ENCODE results near the gene FGF14. TPM values are rescaled to one million over a fixed set of nuclear protein-coding genes. Genes with fewer than 3 reads are reported as not detected.

Gene FGF14
- total RNA-seq, 1 donor from 2014 or later: 2.9 TPM

DNA sequence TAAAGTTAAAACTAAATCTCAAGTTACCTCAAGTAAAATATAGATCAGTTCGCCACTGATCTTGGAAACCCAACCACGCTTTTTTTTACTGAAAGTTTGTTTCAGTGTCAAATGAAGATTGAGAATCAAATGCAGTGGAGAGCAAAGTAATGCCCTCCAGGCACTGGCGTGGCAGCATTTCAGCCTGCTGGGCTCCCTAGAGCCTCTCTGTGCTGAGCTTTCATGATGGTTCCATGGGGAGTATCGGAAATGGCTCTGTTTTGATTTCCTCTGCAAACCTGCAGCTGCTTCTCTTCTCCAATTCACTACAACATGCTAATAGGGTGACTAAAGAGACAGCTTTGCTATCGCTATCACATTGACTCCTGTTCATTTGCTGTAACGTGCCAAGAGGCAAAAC, 141.6 kb downstream of the FGF14 start:
- H3K36me3 ChIP-seq: no peaks in the 10 kb centered on the region
- DNase-seq: no peak
- intact Hi-C loops (cut with micrococcal nuclease): no loop called here
- TF ChIP-seq, protein P1, sequence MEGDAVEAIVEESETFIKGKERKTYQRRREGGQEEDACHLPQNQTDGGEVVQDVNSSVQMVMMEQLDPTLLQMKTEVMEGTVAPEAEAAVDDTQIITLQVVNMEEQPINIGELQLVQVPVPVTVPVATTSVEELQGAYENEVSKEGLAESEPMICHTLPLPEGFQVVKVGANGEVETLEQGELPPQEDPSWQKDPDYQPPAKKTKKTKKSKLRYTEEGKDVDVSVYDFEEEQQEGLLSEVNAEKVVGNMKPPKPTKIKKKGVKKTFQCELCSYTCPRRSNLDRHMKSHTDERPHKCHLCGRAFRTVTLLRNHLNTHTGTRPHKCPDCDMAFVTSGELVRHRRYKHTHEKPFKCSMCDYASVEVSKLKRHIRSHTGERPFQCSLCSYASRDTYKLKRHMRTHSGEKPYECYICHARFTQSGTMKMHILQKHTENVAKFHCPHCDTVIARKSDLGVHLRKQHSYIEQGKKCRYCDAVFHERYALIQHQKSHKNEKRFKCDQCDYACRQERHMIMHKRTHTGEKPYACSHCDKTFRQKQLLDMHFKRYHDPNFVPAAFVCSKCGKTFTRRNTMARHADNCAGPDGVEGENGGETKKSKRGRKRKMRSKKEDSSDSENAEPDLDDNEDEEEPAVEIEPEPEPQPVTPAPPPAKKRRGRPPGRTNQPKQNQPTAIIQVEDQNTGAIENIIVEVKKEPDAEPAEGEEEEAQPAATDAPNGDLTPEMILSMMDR (IDR thresholded peaks at IDR 0.05; ENCODE audit: borderline replicate concordance): no peak
- H3K27ac ChIP-seq (replicated peaks): no peak overlapping the region
- no peaks in the 10 kb centered on the region for H3K4me1 ChIP-seq
- no peaks in the 10 kb centered on the region for H3K27me3 ChIP-seq (ENCODE audit: low read depth)
- no peak overlapping the region for H3K4me3 ChIP-seq
- peaks cover 7% of the 10 kb centered on the region for H3K9me3 ChIP-seq (replicated peaks)

- intact Hi-C loops (cut with micrococcal nuclease): no loop called here
- Histone ChIP-seq H3K36me3 (no peaks in the 10 kb centered on the region), H3K27ac (replicated peaks) (no peak overlapping the region), H3K27me3 (ENCODE audit: low read depth) (no peaks in the 10 kb centered on the region), H3K4me3 (no peak overlapping the region), H3K9me3 (replicated peaks) (no peaks in the 10 kb centered on the region), H3K4me1 (no peaks in the 10 kb centered on the region)
- no peak for DNase-seq
- TF ChIP-seq, protein P1 (IDR thresholded peaks at IDR 0.05; ENCODE audit: borderline replicate concordance): no peak
These were observed 146.4 kb downstream of the FGF14 start for GRCh38 chr13:102255409-102255808.

GRCh38 chr13:102251817-102252216, 150.0 kb downstream of the FGF14 start:
- Histone ChIP-seq H3K9me3 (replicated peaks) (no peaks in the 10 kb centered on the region), H3K4me3 (no peak overlapping the region), H3K4me1 (no peaks in the 10 kb centered on the region), H3K27me3 (ENCODE audit: low read depth) (no peaks in the 10 kb centered on the region), H3K27ac (replicated peaks) (no peak overlapping the region), H3K36me3 (no peaks in the 10 kb centered on the region)
- intact Hi-C loops (cut with micrococcal nuclease): no loop called here
- DNase-seq: no peak
- TF ChIP-seq, protein P1 (IDR thresholded peaks at IDR 0.05; ENCODE audit: borderline replicate concordance): no peak

GRCh38 chr13:102250448-102250847, 151.4 kb downstream of the FGF14 start:
- no peaks in the 10 kb centered on the region for H3K4me1 ChIP-seq
- H3K36me3 ChIP-seq: no peaks in the 10 kb centered on the region
- intact Hi-C loops (cut with micrococcal nuclease): no loop called here
- no peaks in the 10 kb centered on the region for H3K27me3 ChIP-seq (ENCODE audit: low read depth)
- no peak for DNase-seq
- no peak overlapping the region for H3K27ac ChIP-seq (replicated peaks)
- TF ChIP-seq, protein P1 (IDR thresholded peaks at IDR 0.05; ENCODE audit: borderline replicate concordance): no peak
- H3K4me3 ChIP-seq: no peak overlapping the region
- H3K9me3 ChIP-seq (replicated peaks): no peaks in the 10 kb centered on the region

DNA sequence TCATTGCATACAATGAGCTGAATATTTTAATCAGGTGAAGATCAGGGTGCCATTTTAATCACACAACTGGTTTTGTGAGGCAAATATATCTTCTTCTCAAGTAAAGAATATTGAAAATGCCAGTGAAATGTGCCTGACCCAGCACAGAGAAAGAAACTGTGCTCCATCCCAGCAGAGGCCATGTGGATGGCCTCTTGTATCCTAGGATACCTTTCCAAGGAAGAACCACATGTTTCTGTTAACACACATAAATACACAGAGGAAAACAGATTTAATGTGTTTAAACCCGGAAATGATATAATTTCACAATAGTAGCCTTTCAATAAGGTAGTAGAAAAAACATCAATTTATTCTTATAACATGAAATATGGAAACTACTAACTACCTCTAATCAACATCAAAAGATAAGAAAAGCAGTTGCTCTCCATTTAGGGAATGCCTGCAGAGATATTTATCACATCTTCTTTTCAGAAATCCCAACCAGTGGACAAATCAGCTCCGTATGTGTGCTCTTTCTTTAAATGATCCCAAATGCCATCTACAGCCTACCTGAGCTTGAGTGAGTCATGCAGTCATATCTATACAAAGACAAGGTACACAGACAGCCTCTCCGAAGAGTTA, 157.1 kb downstream of the FGF14 start:
- no peaks in the 10 kb centered on the region for H3K27me3 ChIP-seq (ENCODE audit: low read depth)
- H3K27ac ChIP-seq (replicated peaks): no peak overlapping the region
- no peak for DNase-seq
- H3K4me3 ChIP-seq: no peak overlapping the region
- H3K36me3 ChIP-seq: no peaks in the 10 kb centered on the region
- H3K9me3 ChIP-seq (replicated peaks): no peaks in the 10 kb centered on the region
- no peaks in the 10 kb centered on the region for H3K4me1 ChIP-seq
- TF ChIP-seq, protein P1 (IDR thresholded peaks at IDR 0.05; ENCODE audit: borderline replicate concordance): no peak
- intact Hi-C loops (cut with micrococcal nuclease): no loop called here
